HG03103 (cell line): ENCODE measurements around the gene FBXL17.

Experiments used
- ATAC-seq: cut with Tn5 transposase; IDR thresholded peaks from one replicate; pipeline ENCODE4 v1.9.1; 2021; ENCODE audit warnings: low read depth; ENCODE audit not compliant: unreplicated experiment

FBXL17 gene

DNA sequence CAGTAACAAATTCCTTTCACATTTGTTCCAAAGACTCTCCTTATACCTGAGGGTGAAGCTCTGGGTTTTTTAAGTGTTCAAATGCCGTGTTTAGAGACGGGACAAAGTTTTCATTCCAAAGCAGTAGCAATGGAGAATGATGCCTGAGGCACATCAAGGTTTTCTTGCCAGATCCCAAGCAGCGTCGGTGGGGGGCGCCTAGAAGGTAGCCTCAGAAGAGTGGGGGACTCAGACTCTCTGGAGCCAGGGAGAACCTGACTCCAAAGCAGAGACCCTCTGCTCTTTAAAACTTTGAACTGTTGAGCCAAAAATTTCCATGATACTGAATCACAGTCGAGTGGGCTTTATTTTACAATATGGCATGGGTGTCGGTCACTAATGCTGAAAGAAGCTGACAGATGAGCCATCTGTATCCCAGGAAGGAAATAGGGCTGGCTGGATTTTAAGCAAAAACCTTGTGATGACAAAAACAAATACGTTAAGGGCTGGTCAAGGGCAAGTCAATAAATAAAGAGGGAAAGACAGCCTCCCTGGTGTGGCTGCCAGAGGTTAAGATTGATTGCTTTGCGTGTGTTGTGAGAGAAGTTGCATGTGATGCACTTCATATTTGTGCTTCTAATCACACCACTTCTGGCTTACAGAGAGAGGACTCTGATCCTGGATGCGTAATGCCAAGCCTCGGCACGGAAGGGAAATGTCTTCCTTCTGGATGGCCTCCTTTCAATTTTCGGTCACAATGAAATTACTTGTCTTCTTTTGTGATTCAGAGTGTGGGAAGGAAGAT lies 550.1 kb downstream of the FBXL17 start:
- ATAC-seq = no peak

DNA sequence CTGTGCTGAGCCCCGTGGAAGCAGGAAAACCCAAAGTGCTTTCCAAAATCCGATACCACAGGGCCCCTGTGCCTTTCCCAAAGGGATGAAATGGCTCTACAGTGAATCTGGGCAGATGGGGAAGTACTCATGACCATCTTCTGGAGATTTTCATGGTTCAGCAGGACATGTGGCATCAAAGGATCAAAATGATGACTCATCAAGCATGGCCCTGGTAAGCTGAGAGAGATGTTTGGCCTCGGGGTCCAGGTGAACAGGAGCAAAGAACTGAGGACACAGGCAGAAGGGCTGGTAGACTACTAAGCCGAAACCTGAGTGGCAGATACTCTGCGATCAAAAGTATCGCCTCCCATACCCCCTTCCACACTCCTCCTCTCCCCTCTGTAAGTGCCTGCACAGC lies 551.1 kb downstream of the FBXL17 start:
- no peak for ATAC-seq

DNA sequence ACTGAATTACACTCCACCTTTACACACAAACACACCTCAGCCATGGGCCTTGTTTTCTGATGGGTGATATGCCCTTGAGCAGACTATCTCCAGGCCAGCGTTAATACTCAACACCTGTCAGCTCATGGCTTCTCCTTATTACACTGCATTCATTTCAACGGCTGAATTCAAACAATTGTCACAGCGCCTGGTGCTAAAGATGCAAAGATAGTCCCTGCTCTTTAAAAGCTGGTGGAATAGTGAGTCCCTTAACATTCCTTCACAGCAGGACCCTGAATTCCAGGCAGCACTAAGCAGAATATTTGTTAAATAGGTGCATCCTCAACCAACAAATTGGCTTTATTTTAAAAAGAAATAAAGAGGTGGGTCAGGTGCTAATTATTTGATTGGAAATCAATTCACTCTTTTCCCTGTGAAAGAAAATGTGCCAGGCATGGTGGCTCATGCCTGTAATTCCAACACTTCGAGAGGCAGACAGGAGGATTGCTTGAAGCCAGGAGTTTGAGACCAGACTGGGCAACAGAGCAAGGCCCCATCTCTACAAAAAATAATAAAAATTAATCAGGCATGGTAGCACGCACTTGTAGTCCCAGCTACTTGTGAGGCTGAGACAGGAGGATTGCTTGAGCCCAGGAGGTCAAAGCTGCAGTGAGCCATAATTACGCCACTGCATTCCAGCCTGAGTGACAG lies 555.4 kb downstream of the FBXL17 start:
- no peak for ATAC-seq

DNA sequence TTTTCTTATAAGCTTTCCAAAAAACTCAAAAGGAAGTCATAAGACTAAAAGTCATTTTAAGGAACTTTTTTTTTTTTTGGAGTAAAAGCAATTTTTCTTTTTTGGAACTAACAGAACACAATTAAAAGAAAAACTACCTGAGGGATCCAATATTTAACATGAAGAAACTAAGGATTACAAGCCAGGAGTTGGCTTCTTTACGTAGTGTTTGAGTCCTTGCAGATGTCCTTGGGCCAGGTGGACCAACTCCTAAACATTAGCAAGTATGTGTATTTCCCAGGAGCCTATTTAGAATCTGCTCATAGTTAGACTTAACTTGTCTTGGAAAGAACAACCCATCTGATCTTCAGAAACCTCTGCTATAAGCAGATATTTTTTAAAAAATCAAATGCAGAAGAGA lies 557.1 kb downstream of the FBXL17 start:
- ATAC-seq = no peak

DNA sequence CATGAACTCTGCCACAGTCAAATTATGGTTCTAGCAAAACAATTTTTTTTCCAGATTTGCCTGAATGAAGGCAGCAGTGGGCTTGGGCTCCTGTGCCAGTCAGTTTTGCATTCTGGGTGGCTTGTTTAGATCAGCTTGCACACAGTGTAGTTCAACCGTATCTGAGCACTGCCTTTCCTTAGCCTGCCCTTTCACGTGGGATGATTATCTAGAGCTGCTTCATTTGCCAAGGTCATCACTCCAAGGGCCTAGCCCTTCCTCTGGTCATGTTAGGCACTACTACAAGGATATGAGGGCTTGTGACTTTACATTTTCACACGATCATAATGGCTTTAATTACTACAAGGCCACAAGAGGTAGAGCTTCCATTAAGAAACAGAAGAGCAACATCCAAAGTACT lies 560.6 kb downstream of the FBXL17 start:
- no peak for ATAC-seq

DNA sequence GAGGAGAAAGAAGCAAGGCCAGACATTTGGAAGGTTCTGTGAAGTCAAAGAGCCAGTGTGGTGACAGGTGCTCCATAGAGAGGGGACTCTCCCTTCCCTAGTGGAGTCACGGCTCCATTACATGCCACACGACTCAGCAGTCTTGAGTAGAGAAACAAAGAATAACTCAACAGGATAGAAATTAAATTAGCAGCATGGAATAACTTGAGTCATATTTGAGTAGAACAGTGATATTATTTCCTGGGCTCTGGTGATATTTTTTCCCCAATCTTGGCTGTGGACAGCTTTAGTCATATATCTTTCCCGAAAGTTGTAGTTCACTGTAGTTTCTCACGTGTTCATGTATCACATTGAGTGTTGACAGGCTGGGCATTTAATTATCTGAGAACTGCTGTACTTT lies 561.5 kb downstream of the FBXL17 start:
- no peak for ATAC-seq

DNA sequence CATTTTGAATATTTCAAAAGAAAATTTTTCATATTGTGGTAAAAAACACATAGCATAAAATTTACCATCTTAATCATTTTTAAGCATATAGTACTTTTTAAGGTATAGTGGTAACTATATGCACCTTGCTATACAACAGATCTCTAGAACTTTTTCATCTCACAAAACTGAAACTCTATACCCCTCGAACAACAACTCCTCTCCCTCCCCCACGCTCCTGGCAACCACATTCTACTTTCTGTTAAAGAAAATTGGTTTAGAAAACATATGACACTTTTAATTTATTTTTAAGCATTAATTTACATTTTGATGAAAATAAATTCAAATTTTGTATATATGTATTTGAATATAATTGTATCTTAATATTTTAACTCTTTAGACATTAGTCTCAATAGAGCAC lies 563.9 kb downstream of the FBXL17 start:
- ATAC-seq = no peak

DNA sequence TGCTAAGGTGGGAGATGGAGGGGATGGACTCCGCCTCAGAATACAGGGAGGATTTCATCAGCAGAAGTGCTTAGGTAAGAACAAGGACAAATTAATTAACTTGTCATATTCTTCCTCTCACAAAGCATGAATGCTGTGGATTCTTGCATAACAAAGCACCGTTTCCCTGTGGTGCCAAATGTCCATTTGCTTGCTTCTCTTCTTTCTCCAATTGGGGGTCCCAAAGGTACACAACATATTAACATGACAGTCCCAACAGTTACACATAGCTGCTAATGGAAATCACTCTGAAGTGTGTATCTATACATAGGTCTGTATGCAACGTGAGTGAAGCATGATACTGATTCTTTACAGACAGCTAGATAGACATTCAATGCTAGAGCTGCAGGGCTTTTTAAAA lies 564.5 kb downstream of the FBXL17 start:
- ATAC-seq = no peak

DNA sequence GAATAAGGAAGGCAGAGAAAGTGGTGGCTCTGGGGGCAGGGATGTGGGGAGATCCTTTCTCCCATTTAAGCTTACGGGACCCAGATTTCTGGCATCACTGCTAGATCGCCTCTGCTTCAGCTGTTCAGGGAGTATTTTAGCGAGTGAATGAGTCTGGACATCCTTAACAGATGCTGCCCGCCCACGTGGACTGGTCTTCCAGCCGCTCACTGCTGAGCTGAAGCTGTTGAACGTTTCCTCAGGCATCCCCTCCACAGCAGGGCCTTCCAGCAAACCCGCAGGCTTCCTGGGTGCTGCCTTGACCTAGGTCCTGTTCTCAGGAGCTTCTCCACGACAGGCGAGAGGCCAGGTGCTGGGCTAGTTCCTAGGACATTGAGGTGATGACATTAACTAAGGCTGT lies 566.8 kb downstream of the FBXL17 start:
- ATAC-seq = no peak

DNA sequence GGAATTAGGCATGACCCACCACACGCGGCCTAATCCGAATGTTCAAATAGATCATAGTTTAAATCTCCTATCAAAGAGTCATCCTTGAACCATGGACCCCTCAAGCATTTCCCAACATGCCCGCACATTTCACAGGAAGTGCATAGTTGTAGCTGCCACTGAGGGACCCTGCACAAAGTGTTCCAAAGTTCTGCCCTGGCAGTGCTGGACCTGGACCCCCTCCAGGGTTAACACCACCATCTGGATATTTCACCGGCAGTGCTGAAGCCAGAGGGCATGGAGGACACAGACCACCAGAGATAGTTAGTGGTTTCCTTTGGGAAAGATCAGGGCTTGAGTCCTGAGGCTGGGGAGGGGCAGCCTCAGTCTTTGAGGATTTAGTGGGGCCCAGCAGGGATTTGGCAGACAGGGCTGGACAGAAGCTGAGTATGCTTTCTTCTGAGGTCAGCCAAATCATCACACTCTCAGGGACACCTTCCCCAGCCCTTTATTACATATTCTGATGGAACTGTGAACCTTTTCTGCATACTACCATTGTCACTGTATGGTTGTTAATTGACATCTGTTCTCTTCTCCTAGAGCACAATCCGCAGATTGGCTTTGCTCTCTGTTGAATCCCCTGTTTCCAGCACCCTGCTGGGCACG lies 567.6 kb downstream of the FBXL17 start:
- ATAC-seq = no peak

DNA sequence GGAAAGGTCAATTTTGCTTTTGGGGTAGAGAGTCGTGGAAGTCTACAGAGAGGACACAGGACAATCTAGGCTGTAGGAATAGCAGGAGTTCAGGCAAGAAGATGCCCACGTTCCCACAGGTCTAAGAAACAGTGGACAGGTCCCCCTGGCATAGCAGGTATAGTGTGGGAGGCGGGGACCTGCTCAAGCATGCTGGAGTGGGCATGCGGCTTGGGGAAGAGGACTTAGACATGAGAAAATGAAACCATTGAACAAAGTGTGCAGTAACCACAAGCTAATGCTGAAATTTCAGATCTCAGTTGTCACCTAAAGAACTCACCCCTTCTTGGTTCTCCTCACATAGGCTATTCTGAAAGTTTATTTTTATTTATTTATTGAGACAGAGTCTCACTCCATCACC lies 568.3 kb downstream of the FBXL17 start:
- ATAC-seq = peak; percentile 68

DNA sequence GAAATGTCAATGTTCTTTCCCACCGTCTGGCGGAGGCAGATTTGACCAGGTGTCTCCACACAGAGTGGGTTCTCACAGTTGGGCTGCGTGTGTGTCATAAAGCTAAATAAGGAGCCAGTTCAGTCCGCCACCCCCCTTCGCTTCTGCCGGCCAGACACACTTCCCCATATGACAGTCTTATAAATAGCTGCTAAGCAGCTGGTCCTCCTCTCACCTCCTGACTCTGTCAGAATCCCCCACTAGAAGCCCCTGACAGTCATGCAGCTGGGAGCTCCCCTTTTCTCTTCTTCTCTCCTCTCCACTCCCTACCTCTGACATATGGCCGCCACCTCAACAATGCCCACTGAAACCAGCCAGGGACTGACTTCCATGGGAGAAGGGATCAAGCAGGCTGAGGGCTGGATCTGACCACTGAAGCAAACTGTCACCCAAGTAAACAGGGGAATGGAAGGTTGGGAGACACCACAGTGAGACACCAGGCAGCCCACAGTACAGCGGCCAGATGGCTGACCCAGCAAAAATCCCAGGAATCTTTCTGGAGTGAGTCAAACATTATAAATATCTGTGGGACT lies 569.2 kb downstream of the FBXL17 start:
- ATAC-seq = peak; percentile 77

DNA sequence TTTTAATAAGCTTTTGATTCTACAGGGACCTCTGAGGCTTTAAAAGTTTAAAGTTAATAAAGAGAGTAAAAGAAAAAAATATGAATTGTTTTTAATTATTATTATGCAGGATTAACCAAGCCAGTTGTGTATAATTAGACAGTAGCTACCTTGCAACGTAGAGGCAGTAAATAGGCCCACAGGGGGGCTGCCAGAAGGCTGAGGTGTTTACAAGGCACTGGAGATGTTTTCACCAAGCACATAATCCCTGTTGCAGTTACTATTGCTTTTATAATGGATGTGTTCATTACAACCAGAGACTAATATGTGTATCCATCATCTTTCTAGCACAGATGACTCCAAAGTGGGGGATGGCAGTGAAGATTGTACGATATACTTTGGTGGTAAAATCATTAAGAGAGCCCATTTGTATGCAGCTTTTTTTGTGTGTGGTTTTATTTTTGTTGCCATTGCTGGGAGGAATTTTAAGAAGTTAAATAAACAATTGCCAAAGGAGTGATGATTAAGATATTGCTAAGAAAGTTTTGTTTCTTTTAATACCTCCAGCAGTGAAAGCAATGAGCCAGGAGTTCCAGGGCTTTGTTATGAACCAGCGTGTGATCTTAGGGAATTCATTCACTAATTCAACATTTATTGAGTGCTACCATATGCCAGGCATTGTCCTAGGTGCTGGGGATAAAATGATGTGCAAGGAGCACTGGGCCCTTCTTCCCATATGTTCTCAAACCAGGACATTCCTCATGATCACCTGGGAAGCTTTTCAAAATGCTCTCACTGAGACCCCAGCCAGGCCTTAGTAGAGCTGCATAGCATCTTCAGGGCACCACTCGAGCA lies 572.5 kb downstream of the FBXL17 start:
- ATAC-seq = no peak
